ENCODE measurements around the gene NRROS.

NRROS gene

GRCh38 chr3:196651819-196652218, 12.3 kb downstream of the NRROS start:
- no peak for DNase-seq

GRCh38 chr3:196652961-196653795, 13.7 kb downstream of the NRROS start:
- no peak for DNase-seq

DNA sequence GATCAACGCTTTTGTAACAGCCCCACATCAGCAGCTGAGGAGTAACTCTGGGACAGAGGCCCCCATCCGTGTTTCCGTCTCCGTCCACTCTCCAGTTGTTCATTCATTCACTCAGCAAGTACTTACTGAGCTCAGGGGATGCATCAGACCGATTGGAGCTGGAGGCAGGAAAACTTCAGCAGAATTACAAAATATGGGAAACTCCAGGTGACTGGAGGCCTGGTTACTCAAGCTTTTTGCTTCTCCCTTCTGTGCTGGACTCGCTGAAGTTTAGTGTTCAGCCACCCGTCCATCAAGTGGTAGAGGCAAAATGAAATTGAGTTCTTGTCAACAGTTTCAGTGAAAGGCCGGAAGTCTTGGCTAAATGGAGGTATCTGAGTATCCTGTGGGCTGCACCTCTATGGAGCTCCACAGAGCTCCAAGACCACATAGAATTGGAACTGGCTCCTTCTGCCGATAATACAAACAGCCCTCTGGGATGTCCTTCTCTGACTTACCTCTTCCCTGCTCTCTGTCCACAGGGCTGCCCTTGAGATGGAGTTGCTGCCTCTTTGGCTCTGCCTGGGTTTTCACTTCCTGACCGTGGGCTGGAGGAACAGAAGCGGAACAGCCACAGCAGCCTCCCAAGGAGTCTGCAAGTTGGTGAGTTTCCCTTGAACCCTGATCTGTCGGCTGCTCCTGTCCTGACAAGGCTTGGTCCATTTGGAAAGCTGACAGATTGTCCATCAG, 14.7 kb downstream of the NRROS start:
- no peak for DNase-seq

GRCh38 chr3:196654735-196655090, 15.2 kb downstream of the NRROS start:
- no peak for DNase-seq

- DNase-seq, result no peak
These were observed 16.0 kb downstream of the NRROS start for GRCh38 chr3:196655496-196655895.

DNA sequence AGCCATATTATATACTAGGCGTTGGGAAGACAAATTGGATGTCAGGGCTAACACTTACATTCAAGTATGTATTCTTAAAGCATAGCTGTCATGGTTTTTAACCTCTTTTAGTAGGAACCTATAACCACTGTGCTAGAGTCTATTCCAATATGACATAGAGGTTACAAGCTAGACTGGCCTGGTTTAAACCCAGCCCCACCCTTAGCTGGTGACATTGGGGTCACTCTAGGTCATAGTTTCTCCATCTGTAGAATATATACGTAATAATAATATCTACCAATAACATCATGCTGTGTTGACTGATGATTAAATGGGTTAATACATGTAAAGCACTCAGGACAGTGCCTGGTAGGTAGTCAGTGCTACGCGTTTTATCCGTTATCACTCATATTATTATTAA, 16.7 kb downstream of the NRROS start:
- DNase-seq, result no peak

DNA sequence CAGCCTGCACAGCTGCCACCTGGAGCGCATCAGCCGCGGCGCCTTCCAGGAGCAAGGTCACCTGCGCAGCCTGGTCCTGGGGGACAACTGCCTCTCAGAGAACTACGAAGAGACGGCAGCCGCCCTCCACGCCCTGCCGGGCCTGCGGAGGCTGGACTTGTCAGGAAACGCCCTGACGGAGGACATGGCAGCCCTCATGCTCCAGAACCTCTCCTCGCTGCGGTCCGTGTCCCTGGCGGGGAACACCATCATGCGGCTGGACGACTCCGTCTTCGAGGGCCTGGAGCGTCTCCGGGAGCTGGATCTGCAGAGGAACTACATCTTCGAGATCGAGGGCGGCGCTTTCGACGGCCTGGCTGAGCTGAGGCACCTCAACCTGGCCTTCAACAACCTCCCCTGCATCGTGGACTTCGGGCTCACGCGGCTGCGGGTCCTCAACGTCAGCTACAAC, 20.4 kb downstream of the NRROS start:
- no peak for DNase-seq

- peak; percentile 82 for DNase-seq
These were observed 21.1 kb downstream of the NRROS start for GRCh38 chr3:196660381-196661166.

GRCh38 chr3:196661400-196661799, 21.9 kb downstream of the NRROS start:
- no peak for DNase-seq

DNA sequence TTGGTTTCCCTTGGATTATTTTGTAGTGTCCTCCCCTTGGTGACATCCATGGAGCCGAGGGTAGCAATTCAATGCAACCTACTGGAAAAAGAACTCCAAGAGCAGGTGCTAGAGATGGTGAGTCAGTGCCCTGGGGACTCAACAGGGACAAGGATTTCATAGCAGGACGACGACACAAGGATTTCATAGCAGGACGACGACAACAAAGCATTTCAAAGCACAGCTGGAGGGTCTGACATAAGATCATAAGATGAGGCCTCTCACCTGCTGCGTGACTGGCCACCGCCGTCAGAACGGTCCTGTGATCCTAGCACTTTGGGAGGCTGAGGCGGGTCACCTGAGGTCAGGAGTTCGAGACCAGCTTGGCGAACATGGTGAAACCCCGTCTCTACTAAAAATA, 22.5 kb downstream of the NRROS start:
- DNase-seq, result peak; percentile 3

DNA sequence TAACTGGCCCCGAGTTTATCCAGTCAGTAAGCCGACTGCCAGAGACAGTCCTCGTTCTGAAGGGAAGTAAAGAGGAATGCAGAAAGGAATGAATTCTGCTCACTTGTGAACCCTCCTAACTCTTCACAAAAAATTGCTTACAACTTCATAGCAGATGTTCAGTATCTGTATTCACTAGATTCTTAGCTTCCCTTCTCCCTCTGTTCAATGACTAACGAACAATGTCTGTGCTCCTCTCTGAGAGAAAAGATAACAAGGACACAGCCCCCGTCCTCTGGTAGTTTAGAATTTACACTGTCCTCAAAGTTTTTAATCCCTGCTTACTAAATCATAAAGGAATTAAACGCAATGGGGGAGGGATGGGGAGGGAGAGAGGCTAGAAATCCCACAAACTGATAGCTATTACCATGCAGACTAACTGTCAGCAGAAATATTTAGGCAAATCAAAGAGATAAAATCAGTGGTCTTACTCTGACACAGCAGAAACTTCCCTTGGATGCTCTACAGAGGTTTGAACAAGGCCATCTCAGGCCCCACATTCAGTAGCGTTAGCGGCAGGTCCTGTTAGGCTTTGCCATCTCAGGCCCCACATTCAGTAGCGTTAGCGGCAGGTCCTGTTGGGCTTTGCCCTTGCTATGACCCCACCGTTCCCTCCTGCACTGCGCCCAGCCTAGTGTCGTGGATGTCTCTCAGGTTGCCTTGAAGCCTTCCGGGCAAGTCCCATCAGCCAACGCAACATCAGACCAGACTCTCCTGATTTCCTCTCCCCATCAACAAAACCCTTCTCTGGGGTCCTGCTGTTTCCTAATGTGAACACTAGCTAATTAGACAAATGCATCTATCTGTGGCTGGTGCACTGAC, 23.4 kb downstream of the NRROS start:
- DNase-seq, result no peak

GRCh38 chr3:196666001-196666867, 26.7 kb downstream of the NRROS start:
- peak; percentile 83 for DNase-seq

- DNase-seq, result no peak
These were observed 27.7 kb downstream of the NRROS start for GRCh38 chr3:196667056-196667825.

GRCh38 chr3:196670339-196670738, 30.8 kb downstream of the NRROS start:
- DNase-seq, result no peak

DNA sequence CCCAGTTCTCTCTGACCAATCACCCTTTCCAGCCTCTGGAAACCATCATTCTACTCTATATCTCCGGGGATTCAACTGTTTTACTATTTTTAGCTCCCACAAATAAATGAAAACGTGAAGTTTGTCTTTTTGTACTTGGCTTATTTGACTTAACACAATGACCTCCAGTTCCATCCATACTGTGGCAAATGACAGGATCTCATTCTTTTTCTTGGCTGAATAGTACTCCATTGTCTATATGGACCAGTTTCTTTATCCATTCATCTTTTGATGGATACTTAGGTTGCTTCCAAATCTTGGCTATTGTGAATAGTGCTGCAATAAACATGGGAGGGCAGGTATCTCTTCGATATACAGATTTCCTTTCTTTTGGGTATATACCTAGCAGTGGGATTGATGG, 34.1 kb downstream of the NRROS start:
- DNase-seq, result no peak

DNA sequence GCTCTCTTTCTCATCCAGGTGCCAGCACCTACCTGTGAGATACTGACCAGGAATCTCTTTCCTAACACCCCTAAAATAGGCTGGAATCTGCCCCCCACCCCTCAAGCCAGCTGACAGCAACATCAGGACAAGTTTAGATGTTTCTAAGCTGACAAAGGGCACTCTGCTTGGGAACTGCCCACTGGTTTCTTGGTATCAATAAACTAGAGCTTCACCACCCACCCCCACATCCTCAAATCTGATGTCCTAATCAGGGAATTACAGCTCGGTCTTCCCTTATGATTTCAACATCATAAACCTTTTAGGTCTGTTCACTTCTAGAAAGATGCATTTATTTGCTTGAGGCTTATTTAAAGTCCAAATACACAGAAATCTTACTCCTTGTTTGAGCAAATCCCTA, 37.9 kb downstream of the NRROS start:
- no peak for DNase-seq

GRCh38 chr3:196677931-196678330, 38.4 kb downstream of the NRROS start:
- no peak for DNase-seq

- peak; percentile 60 for DNase-seq
These were observed 45.3 kb downstream of the NRROS start for GRCh38 chr3:196684548-196685407.

GRCh38 chr3:196686436-196686835, 46.9 kb downstream of the NRROS start:
- no peak for DNase-seq

- no peak for DNase-seq
These were observed 48.9 kb downstream of the NRROS start for GRCh38 chr3:196688349-196688748.
